ENCODE results near the gene GRIK3.

Gene GRIK3

GRCh38 chr1:36822648-36823047, 211.7 kb downstream of the GRIK3 start:
- DNase-seq (ENCODE audit: low spot score), result no peak
- TF ChIP-seq CTCF (IDR thresholded peaks at IDR 0.05; ENCODE audit: extremely low read depth, missing control alignments), result no peak

DNA sequence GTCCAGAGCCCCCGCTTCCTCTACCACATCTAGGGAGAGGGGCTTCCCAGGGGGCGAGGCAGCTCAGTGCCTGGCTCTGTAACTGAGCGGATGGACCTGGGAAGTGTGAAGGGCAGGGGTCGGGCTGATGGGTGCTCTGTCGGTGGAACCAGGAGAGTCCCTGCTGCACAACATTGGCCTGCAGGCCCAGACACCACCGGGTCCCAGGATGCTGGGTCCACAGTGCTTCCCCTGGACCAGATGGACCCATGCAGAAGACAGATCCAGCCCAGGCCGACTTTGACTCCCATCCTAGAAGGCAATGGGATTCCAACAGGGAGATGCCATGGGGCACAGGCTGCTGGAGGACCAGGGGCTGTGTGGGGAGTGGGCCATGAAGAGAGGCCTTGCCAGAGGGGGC, 212.9 kb downstream of the GRIK3 start:
- TF ChIP-seq CTCF (IDR thresholded peaks at IDR 0.05; ENCODE audit: extremely low read depth, missing control alignments), result no peak
- no peak for DNase-seq (ENCODE audit: low spot score)

DNA sequence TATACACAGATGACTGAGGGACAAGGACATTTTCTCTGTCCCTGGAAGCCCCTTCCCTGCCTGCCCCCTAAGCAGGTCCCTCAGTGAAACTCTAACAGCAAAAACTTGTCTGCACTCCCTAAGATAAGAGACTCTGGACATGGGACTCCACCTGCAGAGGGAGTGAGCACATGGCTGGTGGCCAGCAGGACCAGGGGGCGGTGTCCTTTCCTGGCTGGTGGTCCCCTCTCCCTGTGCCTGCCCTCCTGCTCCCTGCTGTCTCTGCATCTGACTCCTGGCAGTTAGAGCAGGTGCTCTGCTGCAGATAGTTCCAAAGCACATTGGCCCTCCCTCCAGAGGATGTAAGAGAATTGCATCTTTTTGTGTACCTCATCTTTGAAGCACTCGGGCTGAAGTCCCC, 215.5 kb downstream of the GRIK3 start:
- DNase-seq (ENCODE audit: low spot score), result no peak
- TF ChIP-seq CTCF (IDR thresholded peaks at IDR 0.05; ENCODE audit: extremely low read depth, missing control alignments), result no peak

- TF ChIP-seq CTCF (IDR thresholded peaks at IDR 0.05; ENCODE audit: extremely low read depth, missing control alignments), result no peak
- no peak for DNase-seq (ENCODE audit: low spot score)
Observed at GRCh38 chr1:36816348-36816747, 218.0 kb downstream of the GRIK3 start.

- TF ChIP-seq CTCF (IDR thresholded peaks at IDR 0.05; ENCODE audit: extremely low read depth, missing control alignments), result no peak
- no peak for DNase-seq (ENCODE audit: low spot score)
Observed at GRCh38 chr1:36814774-36815173, 219.5 kb downstream of the GRIK3 start.

GRCh38 chr1:36814083-36814482, 220.2 kb downstream of the GRIK3 start:
- DNase-seq (ENCODE audit: low spot score), result no peak
- no peak for TF ChIP-seq CTCF (IDR thresholded peaks at IDR 0.05; ENCODE audit: extremely low read depth, missing control alignments)

DNA sequence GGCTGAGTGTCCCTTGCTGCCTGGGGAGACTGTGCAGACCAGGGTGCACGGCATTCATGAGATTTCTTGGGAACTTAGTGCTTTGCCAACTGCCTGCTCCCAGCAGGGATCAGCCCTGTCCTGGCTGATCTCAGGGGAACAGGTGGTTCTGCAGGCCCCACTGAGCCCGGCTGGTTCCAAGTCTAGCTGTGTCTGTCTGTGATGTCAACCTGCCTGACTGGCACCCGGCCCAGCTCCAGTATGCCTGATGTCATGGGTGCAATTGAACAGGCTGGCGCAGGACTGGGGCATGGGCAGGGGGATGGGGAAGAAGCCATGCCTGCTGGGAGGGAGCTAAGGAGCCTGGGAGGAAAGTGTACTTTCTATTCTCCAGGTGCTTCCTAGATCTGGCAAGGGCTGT, 227.1 kb downstream of the GRIK3 start:
- TF ChIP-seq CTCF (IDR thresholded peaks at IDR 0.05; ENCODE audit: extremely low read depth, missing control alignments), result no peak
- DNase-seq (ENCODE audit: low spot score), result no peak
